Testis (tissue), 3 donors: ENCODE measurements around the gene DUSP28. TPM values are rescaled to one million over a fixed set of nuclear protein-coding genes. Genes with fewer than 3 reads are reported as not detected.
A peak's percentile ranks its signal among the peaks of the same experiment; 100 is the strongest.
"Not testable (repeated sequence)": the region's sequence is repeated elsewhere in the genome, so short reads cannot be mapped to it uniquely, and the experiment has no call there.

ENCODE experiments used
- DNase-seq: peaks from one replicate; pipeline ENCODE4 v3.0.0-alpha.2; 2019
- H3K27ac ChIP-seq, 2 donors: fragments of 200-600 bp; sonication (generic); one replicate each; pipeline ENCODE4 v1.5.1; 2019
- H3K27me3 ChIP-seq: fragments of 200-600 bp; sonication (generic); one replicate; pipeline ENCODE4 v1.5.1; 2019
- H3K36me3 ChIP-seq: fragments of 200-600 bp; sonication (generic); one replicate; pipeline ENCODE4 v1.5.1; 2017; ENCODE audit warnings: low read depth; ENCODE audit errors: missing control alignments
- H3K4me1 ChIP-seq: fragments of 200-600 bp; sonication (generic); one replicate; pipeline ENCODE4 v1.5.1; 2019
- H3K4me3 ChIP-seq, 2 donors: fragments of 200-600 bp; sonication (generic); one replicate each; pipeline ENCODE4 v1.5.1; 2017 to 2019
- H3K9me3 ChIP-seq: fragments of 200-600 bp; sonication (generic); one replicate; pipeline ENCODE4 v1.5.1; 2017
- POLR2A ChIP-seq: fragments of 450-650 bp; IDR thresholded peaks from one replicate; pipeline ENCODE4 v1.6.1; 2017; ENCODE audit warnings: antibody characterized with exemption, mild to moderate bottlenecking, moderate library complexity
- WGBS, 2 donors: methylation state at CpG; one replicate each; pipeline ENCODE4 v1.1.5; 2018; 5-methylcytosine and 5-hydroxymethylcytosine counted together
- intact Hi-C: fragments of 100-400 bp; cut with DNase I; formaldehyde crosslinking; loops from one replicate; pipeline ENCODE4 v1.15.1; 2023; ENCODE audit warnings: low total_unique reads
- polyA plus RNA-seq: library from polyadenylated mRNA; stranded (reverse); fragments of 350-450 nt; fragmentation: Illumina TruSeq; extraction: RNeasy Lipid Tissue Mini Kit (QIAGEN cat#74804); gene quantifications from one replicate; pipeline ENCODE4 v1.2.3, GENCODE V29; 2014; ENCODE audit warnings: low read depth, low replicate concordance; ENCODE audit not compliant: insufficient read depth
- total RNA-seq, 2 donors: library from RNA; depleted of rRNA; stranded (reverse); fragments of >200 nt; gene quantifications; one replicate each; pipeline ENCODE4 v1.2.3, GENCODE V29; 2016
- TF ChIP-seq, protein P1 (sequence below), 3 experiments: fragments of 450-650 bp in 2 of 3; fragments of 200-600 bp in 1 of 3; sonication (generic) in 1 of 3; IDR thresholded peaks; one replicate each; pipeline ENCODE4 v1.5.1; 2016 to 2019; ENCODE audit warnings: antibody characterized with exemption in 3 of 3, mild to moderate bottlenecking in 2 of 3, moderate library complexity in 1 of 3

DUSP28 gene
- total and polyA plus RNA-seq, 3 donors from 2014 or later, result 19.3 to 37.6 (median 24.7) TPM

DNA sequence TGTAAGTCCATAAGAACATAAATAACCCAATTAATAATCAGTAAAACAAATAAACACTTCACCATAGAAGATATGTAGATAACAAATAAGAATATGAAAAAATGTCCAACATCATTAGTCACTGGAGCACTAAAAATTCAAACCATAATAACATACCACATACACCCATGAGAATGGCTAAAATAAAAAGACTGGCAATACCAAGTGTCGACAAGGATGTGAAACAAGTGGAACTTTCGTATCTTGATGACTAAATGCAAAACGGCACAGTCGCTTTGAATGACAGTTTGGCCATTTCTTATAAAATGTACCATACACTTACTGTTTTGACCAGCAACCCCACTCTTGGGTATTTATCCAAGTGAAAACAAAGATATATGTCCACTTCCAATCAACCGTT is 29.1 kb upstream of the DUSP28 start:
- 96 to 99% methylated on average over 5 of the region's 5 CpGs for WGBS, 2 donors
- Histone ChIP-seq H3K9me3 (no peaks in the 10 kb centered on the region), H3K27ac (no peak overlapping the region), H3K27me3 (no peaks in the 10 kb centered on the region), H3K4me3 (no peak overlapping the region), H3K36me3 (no peaks in the 10 kb centered on the region), H3K4me1 (no peaks in the 10 kb centered on the region)
- TF ChIP-seq, protein P1, sequence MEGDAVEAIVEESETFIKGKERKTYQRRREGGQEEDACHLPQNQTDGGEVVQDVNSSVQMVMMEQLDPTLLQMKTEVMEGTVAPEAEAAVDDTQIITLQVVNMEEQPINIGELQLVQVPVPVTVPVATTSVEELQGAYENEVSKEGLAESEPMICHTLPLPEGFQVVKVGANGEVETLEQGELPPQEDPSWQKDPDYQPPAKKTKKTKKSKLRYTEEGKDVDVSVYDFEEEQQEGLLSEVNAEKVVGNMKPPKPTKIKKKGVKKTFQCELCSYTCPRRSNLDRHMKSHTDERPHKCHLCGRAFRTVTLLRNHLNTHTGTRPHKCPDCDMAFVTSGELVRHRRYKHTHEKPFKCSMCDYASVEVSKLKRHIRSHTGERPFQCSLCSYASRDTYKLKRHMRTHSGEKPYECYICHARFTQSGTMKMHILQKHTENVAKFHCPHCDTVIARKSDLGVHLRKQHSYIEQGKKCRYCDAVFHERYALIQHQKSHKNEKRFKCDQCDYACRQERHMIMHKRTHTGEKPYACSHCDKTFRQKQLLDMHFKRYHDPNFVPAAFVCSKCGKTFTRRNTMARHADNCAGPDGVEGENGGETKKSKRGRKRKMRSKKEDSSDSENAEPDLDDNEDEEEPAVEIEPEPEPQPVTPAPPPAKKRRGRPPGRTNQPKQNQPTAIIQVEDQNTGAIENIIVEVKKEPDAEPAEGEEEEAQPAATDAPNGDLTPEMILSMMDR (IDR thresholded peaks at IDR 0.05), result no peak
- TF ChIP-seq POLR2A, result no peak
- DNase-seq, result no peak
- intact Hi-C loops, result no loop called here

DNA sequence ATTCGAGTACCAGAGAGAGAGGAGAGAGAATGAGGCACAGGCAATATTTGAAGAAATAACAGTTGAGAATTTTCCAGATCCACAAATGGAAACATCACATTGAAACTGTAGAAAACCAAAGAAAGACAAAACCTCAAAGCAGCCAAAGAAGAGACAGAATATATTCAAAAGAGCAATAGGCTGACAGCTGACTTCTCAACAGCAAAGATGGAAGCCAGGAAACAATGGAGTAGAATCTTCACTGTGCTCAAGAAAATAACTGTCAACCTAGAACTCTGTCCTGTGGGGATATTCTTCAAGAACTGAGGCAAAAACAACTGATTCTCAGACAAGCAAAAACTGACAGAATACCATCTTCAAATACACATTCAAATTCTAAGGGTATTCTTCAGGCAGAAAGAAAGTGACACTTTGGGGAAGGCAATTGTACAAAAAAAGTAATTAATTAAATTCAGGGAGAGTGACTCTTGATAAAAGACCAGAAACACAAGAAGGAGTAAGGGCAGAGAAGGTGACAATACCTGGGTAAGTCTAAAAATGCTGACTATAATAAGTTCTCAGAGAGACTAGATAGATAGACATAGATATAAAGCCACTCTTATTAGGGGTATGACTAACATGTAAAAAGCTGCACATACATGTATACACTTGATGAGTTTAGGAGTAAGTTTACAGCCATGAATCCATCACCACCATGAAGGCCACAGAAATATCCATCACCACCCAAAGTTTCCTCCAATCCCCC is 28.0 kb upstream of the DUSP28 start:
- Histone ChIP-seq H3K4me3 (no peak overlapping the region), H3K27ac (no peak overlapping the region), H3K27me3 (no peaks in the 10 kb centered on the region), H3K4me1 (no peaks in the 10 kb centered on the region), H3K9me3 (no peaks in the 10 kb centered on the region), H3K36me3 (no peaks in the 10 kb centered on the region)
- TF ChIP-seq POLR2A, result no peak
- TF ChIP-seq, protein P1 (IDR thresholded peaks at IDR 0.05), result no peak
- intact Hi-C loops, result no loop called here
- 92 to 96% methylated on average over 1 of the region's 1 CpG for WGBS, 2 donors
- no peak for DNase-seq

DNA sequence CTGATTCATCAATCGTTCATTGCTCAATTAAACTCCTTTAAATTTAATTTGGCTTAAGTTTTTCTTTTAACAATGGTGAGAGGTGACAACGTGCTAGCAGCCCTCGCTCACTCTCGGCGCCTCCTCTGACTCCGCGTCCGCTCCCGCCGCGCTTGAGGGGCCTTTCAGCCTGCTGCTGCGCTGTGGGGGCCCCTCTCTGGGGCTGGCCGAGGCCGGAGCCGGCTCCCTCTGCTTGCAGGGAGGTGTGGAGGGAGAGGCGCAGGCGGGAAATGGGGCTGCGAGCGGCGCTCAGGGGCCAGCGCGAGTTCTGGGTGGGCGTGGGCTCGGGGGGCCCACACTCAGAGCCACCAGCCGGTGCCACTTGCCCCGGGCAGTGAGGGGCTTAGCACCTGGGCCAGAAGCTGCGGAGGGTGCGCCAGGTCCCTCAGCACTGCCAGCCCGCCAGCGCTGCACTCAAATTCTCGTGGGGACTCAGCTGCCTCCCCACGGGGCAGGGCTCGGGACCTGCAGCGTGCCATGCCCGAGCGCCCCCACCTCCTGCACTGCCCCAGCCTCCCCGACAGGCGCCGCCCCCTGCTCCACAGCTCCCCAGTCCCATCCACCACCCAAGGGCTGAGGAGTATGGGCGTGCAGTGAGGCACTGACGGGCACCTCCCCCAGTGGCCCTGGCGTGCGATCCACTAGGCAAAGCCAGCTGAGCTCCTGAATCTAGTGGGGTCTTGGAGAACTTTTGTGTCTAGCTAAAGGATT is 22.0 kb upstream of the DUSP28 start:
- no peaks in the 10 kb centered on the region for H3K27me3 ChIP-seq
- WGBS, 2 donors, result 64 to 85% methylated on average over 7 to 34 of the region's 43 CpGs
- intact Hi-C loops, result no loop called here
- no peak for DNase-seq
- H3K9me3 ChIP-seq, result no peaks in the 10 kb centered on the region
- TF ChIP-seq, protein P1 (IDR thresholded peaks at IDR 0.05), result no peak
- no peak for TF ChIP-seq POLR2A
- no peaks in the 10 kb centered on the region for H3K36me3 ChIP-seq
- no peak overlapping the region for H3K27ac ChIP-seq
- H3K4me1 ChIP-seq, result no peaks in the 10 kb centered on the region
- H3K4me3 ChIP-seq, result peak overlapping the region; percentile 4 to 35

DNA sequence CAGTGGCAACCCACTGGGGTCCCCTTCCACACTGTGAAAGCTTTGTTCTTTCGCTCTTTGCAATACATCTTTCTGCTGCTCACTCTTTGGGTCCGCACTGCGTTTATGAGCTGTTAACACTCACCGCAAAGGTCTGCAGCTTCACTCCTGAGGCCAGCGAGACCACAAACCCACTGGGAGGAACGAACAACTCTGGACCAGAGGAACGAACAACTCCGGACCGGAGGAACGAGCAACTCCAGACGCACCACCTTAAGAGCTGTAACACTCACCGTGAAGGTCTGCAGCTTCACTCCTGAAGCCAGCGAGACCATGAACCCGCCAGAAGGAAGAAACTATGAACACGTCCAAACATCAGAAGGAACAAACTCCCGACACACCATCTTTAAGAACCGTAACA is 21.1 kb upstream of the DUSP28 start:
- WGBS, 2 donors, result 96 to 97% methylated on average over 15 to 17 of the region's 17 CpGs
- DNase-seq, H3K4me3 ChIP-seq, H3K9me3 ChIP-seq, H3K36me3 ChIP-seq, intact Hi-C loops, H3K27me3 ChIP-seq, H3K27ac ChIP-seq, H3K4me1 ChIP-seq: not testable (repeated sequence)

DNA sequence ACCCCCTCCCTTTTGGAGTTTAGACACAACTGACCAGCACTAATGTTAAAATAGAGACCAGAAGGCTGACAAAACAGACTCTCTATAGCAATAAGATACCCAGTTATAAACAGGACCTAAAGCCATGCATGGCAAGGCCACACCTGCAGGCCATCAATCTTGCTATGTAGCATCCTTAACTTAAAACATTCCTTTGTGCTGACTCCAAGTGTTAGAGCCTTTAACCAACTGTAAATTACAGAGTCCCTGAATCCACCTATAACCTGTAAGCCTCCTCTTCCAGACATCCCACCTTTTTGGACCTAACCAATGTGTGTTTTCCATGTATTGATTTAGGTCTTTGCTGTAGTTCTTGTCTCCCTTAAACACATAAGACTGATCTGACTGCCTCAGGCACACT is 20.3 kb upstream of the DUSP28 start:
- no peaks in the 10 kb centered on the region for H3K4me1 ChIP-seq
- TF ChIP-seq, protein P1 (IDR thresholded peaks at IDR 0.05), result no peak
- no peak for TF ChIP-seq POLR2A
- no peak for DNase-seq
- intact Hi-C loops, result no loop called here
- no peaks in the 10 kb centered on the region for H3K9me3 ChIP-seq
- no peaks in the 10 kb centered on the region for H3K27me3 ChIP-seq
- H3K4me3 ChIP-seq, result no peak overlapping the region
- no peak overlapping the region for H3K27ac ChIP-seq
- H3K36me3 ChIP-seq, result no peaks in the 10 kb centered on the region
